Mononuclear cell (primary cell): Measurements from ENCODE around the gene ANKRD28. TPM values are rescaled to one million over a fixed set of nuclear protein-coding genes. Genes with fewer than 3 reads are reported as not detected.

Experiments used
- H3K27me3 ChIP-seq: 2 replicates; pipeline ENCODE4 v1.6.0; 2011; ENCODE audit warnings: low read length, control low read depth; ENCODE audit not compliant: insufficient read depth
- H3K4me1 ChIP-seq: 2 replicates; pipeline ENCODE4 v1.5.1; 2011; ENCODE audit warnings: mild to moderate bottlenecking, low read length, control low read depth; ENCODE audit not compliant: insufficient read depth
- H3K4me3 ChIP-seq: 2 replicates; pipeline ENCODE4 v1.5.1; 2011; ENCODE audit warnings: mild to moderate bottlenecking, low read length, moderate library complexity
- H3K9me3 ChIP-seq: 2 replicates; pipeline ENCODE4 v1.5.1; 2011; ENCODE audit warnings: low read depth, mild to moderate bottlenecking, control low read depth, low read length
- total RNA-seq: library from RNA; depleted of rRNA; stranded (reverse); fragments of >200 nt; gene quantifications from one replicate; pipeline ENCODE4 v1.2.3, GENCODE V29; 2012

ANKRD28 gene
- total RNA-seq, 1 donor, result 82.3 TPM

- no peak overlapping the region for H3K4me3 ChIP-seq
- no peaks in the 10 kb centered on the region for H3K27me3 ChIP-seq
- H3K4me1 ChIP-seq, result peaks cover 23% of the 10 kb centered on the region
- no peaks in the 10 kb centered on the region for H3K9me3 ChIP-seq
These were observed 158.9 kb downstream of the ANKRD28 start for GRCh38 chr3:15638891-15639262.

GRCh38 chr3:15638193-15638890, 159.4 kb downstream of the ANKRD28 start:
- H3K27me3 ChIP-seq, result no peaks in the 10 kb centered on the region
- no peak overlapping the region for H3K4me3 ChIP-seq
- H3K9me3 ChIP-seq, result no peaks in the 10 kb centered on the region
- peaks cover 23% of the 10 kb centered on the region for H3K4me1 ChIP-seq

GRCh38 chr3:15637131-15637951, 160.4 kb downstream of the ANKRD28 start:
- H3K4me1 ChIP-seq, result peaks cover 23% of the 10 kb centered on the region
- no peaks in the 10 kb centered on the region for H3K9me3 ChIP-seq
- no peak overlapping the region for H3K4me3 ChIP-seq
- H3K27me3 ChIP-seq, result no peaks in the 10 kb centered on the region

- Histone ChIP-seq H3K4me3 (no peak overlapping the region), H3K4me1 (peaks cover 23% of the 10 kb centered on the region), H3K27me3 (no peaks in the 10 kb centered on the region), H3K9me3 (no peaks in the 10 kb centered on the region)
These were observed 161.6 kb downstream of the ANKRD28 start for GRCh38 chr3:15636028-15636709.

GRCh38 chr3:15635121-15635661, 162.6 kb downstream of the ANKRD28 start:
- Histone ChIP-seq H3K4me1 (peaks cover 31% of the 10 kb centered on the region), H3K27me3 (no peaks in the 10 kb centered on the region), H3K4me3 (no peak overlapping the region), H3K9me3 (no peaks in the 10 kb centered on the region)

GRCh38 chr3:15634671-15635070, 163.1 kb downstream of the ANKRD28 start:
- Histone ChIP-seq H3K27me3 (no peaks in the 10 kb centered on the region), H3K4me1 (peaks cover 35% of the 10 kb centered on the region), H3K4me3 (no peak overlapping the region)

GRCh38 chr3:15633766-15634598, 163.8 kb downstream of the ANKRD28 start:
- H3K27me3 ChIP-seq, result no peaks in the 10 kb centered on the region

More at GRCh38 chr3:15634671-15635070, 163.1 kb downstream of the ANKRD28 start:
- no peaks in the 10 kb centered on the region for H3K9me3 ChIP-seq

GRCh38 chr3:15633159-15633558, 164.6 kb downstream of the ANKRD28 start:
- Histone ChIP-seq H3K9me3 (no peaks in the 10 kb centered on the region), H3K27me3 (no peaks in the 10 kb centered on the region), H3K4me1 (peaks cover 35% of the 10 kb centered on the region), H3K4me3 (no peak overlapping the region)

More at GRCh38 chr3:15633766-15634598, 163.8 kb downstream of the ANKRD28 start:
- no peaks in the 10 kb centered on the region for H3K9me3 ChIP-seq
- peaks cover 35% of the 10 kb centered on the region for H3K4me1 ChIP-seq
- H3K4me3 ChIP-seq, result no peak overlapping the region

GRCh38 chr3:15632212-15632580, 165.6 kb downstream of the ANKRD28 start:
- Histone ChIP-seq H3K9me3 (no peaks in the 10 kb centered on the region), H3K4me1 (peaks cover 29% of the 10 kb centered on the region), H3K27me3 (no peaks in the 10 kb centered on the region)

GRCh38 chr3:15631426-15632211, 166.2 kb downstream of the ANKRD28 start:
- Histone ChIP-seq H3K4me1 (peaks cover 23% of the 10 kb centered on the region), H3K9me3 (no peaks in the 10 kb centered on the region), H3K4me3 (no peak overlapping the region), H3K27me3 (no peaks in the 10 kb centered on the region)

More at GRCh38 chr3:15632212-15632580, 165.6 kb downstream of the ANKRD28 start:
- no peak overlapping the region for H3K4me3 ChIP-seq

GRCh38 chr3:15630646-15631350, 167.0 kb downstream of the ANKRD28 start:
- no peak overlapping the region for H3K4me3 ChIP-seq
- H3K27me3 ChIP-seq, result no peaks in the 10 kb centered on the region
- H3K9me3 ChIP-seq, result no peaks in the 10 kb centered on the region
- H3K4me1 ChIP-seq, result peaks cover 16% of the 10 kb centered on the region

GRCh38 chr3:15629860-15630597, 167.8 kb downstream of the ANKRD28 start:
- Histone ChIP-seq H3K4me3 (no peak overlapping the region), H3K9me3 (no peaks in the 10 kb centered on the region), H3K4me1 (peaks cover 16% of the 10 kb centered on the region), H3K27me3 (no peaks in the 10 kb centered on the region)

- Histone ChIP-seq H3K4me1 (peaks cover 20% of the 10 kb centered on the region), H3K9me3 (no peaks in the 10 kb centered on the region), H3K4me3 (no peak overlapping the region), H3K27me3 (no peaks in the 10 kb centered on the region)
These were observed 168.8 kb downstream of the ANKRD28 start for GRCh38 chr3:15628967-15629366.
